Measurements from ENCODE around the gene KLHDC7B.

KLHDC7B gene

GRCh38 chr22:50551160-50551752 lies 5.6 kb downstream of the KLHDC7B start:
- TF ChIP-seq, protein P1, sequence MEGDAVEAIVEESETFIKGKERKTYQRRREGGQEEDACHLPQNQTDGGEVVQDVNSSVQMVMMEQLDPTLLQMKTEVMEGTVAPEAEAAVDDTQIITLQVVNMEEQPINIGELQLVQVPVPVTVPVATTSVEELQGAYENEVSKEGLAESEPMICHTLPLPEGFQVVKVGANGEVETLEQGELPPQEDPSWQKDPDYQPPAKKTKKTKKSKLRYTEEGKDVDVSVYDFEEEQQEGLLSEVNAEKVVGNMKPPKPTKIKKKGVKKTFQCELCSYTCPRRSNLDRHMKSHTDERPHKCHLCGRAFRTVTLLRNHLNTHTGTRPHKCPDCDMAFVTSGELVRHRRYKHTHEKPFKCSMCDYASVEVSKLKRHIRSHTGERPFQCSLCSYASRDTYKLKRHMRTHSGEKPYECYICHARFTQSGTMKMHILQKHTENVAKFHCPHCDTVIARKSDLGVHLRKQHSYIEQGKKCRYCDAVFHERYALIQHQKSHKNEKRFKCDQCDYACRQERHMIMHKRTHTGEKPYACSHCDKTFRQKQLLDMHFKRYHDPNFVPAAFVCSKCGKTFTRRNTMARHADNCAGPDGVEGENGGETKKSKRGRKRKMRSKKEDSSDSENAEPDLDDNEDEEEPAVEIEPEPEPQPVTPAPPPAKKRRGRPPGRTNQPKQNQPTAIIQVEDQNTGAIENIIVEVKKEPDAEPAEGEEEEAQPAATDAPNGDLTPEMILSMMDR (conservative IDR thresholded peaks at IDR 0.05; ENCODE audit: low read depth, low read length), result no peak
- H3K4me3 ChIP-seq (ENCODE audit: low read length), result no peak overlapping the region
- no peak for DNase-seq (ENCODE audit: low read depth)

- TF ChIP-seq, protein P1 (conservative IDR thresholded peaks at IDR 0.05; ENCODE audit: low read depth, low read length), result no peak
- no peak for DNase-seq (ENCODE audit: low read depth)
- H3K4me3 ChIP-seq (ENCODE audit: low read length), result no peak overlapping the region
These were observed 7.6 kb downstream of the KLHDC7B start for GRCh38 chr22:50553310-50553709.

DNA sequence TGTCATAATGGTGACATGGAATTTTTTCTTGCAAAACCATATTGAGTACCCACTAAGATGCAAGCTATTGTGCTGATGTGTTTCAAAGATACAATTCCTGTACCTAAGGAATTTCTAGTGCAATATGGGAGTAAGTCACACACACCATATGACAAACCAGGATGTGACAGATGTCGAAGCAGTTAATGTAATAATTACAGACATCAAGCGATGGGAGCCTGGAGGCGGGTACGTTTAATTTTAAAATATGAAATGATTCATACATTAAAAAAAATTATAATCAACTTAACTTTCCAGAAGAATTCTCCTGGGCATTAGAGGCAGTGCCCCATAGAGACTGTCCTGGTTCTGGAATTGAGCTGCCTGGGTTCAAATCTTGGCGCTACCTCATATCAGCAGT lies 11.0 kb downstream of the KLHDC7B start:
- no peak for DNase-seq (ENCODE audit: low read depth)
- TF ChIP-seq, protein P1 (conservative IDR thresholded peaks at IDR 0.05; ENCODE audit: low read depth, low read length), result no peak
- H3K4me3 ChIP-seq (ENCODE audit: low read length), result no peak overlapping the region

DNA sequence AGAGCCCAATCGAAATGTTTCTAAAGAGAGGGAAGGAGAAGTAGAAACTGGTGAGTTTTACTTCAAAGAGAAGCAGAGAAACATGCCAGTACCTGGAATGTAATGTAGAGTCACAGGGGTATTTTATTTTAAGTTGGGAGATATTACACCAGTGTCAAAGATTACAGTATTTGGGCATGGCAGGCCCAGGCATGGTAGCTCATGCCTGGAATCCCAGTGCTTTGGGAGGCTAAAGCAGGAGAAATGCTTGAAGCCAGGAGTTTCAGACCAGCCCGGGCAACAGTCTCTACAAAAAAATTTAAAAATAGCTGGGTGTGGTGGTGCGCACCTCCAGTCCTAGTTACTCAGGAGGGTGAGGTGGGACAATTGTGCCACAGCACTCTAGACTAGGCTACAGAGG lies 14.3 kb downstream of the KLHDC7B start:
- no peak for DNase-seq (ENCODE audit: low read depth)
- no peak overlapping the region for H3K4me3 ChIP-seq (ENCODE audit: low read length)
- TF ChIP-seq, protein P1 (conservative IDR thresholded peaks at IDR 0.05; ENCODE audit: low read depth, low read length), result no peak

- DNase-seq (ENCODE audit: low read depth), result no peak
- no peak overlapping the region for H3K4me3 ChIP-seq (ENCODE audit: low read length)
- TF ChIP-seq, protein P1 (conservative IDR thresholded peaks at IDR 0.05; ENCODE audit: low read depth, low read length), result no peak
These were observed 16.0 kb downstream of the KLHDC7B start for GRCh38 chr22:50561401-50562358.

DNA sequence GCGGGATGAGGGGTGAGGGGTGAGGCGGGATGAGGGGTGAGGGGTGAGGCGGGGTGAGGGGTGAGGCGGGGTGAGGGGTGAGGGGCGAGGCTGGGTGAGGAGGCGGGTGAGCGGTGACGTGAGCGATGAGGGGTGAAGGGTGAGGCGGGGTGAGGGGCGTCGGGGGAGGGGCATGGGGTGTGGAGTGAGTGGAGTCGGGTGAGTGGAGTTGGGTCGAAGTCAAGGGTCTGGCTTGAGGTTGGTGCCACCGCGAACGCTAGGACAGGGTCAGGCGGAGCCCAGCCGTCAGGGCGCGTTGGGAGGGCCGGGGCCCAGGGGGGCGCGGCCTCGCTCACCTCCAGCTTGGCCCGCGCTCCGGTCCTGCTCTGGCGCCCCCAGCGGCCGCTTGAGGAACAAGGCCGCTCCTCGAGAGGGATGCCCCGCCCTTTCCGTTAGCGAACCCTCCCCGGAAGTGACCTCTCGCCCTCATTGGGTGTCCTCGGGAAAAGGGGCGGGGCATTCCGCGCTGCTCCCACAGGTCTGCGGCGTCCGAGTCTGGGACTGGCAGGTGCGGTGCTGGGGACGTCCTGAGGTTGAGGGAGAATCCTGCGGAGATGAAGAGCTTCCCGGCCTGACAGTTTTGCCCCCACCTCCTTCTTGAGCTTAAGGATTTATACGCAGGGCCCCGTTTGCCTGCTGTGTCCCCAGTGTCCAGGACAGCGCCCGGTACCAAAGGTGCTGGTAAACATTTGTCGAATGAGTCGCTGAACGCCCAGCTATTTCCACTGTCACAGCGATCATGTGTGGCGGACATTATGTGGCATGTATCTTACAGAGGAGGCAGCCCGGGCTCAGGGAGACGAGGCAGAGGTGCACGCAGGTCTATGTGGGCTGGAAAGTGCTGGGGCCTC lies 17.1 kb downstream of the KLHDC7B start, which contains the start of gene SYCE3:
SYCE3 (minus strand) TSS at position 397 of the 890 bp plus-strand sequence. CDS start 6,514 bp downstream, outside the sequence.
- peak within 1 kb of the TSS; percentile 73 for H3K4me3 ChIP-seq (ENCODE audit: low read length)
- no peak for DNase-seq (ENCODE audit: low read depth)
- TF ChIP-seq, protein P1 (conservative IDR thresholded peaks at IDR 0.05; ENCODE audit: low read depth, low read length), result peak; percentile 78

Measured in retinal pigment epithelial cell (primary cell).